ENCODE results near the gene AGO1.

DNA sequence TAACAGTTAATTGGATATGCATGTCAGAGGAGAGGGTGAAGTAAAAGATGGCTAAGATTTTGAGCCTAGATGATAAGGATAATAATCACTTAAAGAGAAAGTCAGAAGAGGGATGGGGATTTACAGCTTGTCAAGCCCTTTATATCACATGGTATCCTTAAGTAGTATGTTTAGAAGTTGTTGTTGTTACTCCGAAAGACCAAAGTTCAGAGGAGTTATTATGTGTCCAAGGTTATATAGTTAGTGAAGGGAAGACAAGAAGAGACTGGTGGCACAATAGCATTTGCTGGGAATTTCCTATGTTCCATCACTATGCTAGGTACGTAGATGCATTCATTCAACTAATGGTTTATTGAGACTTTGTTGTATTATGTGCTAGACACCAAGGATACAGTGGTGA is 30.8 kb upstream of the AGO1 start:
- TF ChIP-seq CTCF (IDR thresholded peaks at IDR 0.05 in 2 of 3, conservative IDR thresholded peaks at IDR 0.05 in 1 of 3; ENCODE audit: control insufficient read depth in 2 of 3, extremely low read depth in 1 of 3, insufficient read depth in 1 of 3, low read depth in 3 of 3, low read length in 3 of 3): no peak
- no peak for TF ChIP-seq POLR2A (IDR thresholded peaks at IDR 0.05; ENCODE audit: low read depth, low read length)
- no peak for TF ChIP-seq KDM1A (IDR thresholded peaks at IDR 0.05; ENCODE audit: borderline replicate concordance)
- no peak for TF ChIP-seq JUND (IDR thresholded peaks at IDR 0.05; ENCODE audit: low read depth, low read length)
- no peak for TF ChIP-seq RAD21 (IDR thresholded peaks at IDR 0.05; ENCODE audit: insufficient read depth, low read depth, low read length)
- TF ChIP-seq CREM (IDR thresholded peaks at IDR 0.05; ENCODE audit: low read depth): no peak
- TF ChIP-seq RFX5 (IDR thresholded peaks at IDR 0.05; ENCODE audit: low read depth, low read length): no peak
- TF ChIP-seq EED (IDR thresholded peaks at IDR 0.05; ENCODE audit: low read depth): no peak
- no peak for TF ChIP-seq MEF2A (IDR thresholded peaks at IDR 0.05; ENCODE audit: insufficient read depth, low read depth, low read length)
- TF ChIP-seq, protein P1, sequence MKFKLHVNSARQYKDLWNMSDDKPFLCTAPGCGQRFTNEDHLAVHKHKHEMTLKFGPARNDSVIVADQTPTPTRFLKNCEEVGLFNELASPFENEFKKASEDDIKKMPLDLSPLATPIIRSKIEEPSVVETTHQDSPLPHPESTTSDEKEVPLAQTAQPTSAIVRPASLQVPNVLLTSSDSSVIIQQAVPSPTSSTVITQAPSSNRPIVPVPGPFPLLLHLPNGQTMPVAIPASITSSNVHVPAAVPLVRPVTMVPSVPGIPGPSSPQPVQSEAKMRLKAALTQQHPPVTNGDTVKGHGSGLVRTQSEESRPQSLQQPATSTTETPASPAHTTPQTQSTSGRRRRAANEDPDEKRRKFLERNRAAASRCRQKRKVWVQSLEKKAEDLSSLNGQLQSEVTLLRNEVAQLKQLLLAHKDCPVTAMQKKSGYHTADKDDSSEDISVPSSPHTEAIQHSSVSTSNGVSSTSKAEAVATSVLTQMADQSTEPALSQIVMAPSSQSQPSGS (IDR thresholded peaks at IDR 0.05; ENCODE audit: low read length): no peak
- TF ChIP-seq TARDBP (IDR thresholded peaks at IDR 0.05; ENCODE audit: borderline replicate concordance): no peak
- no peak for TF ChIP-seq BACH1 (IDR thresholded peaks at IDR 0.05; ENCODE audit: borderline replicate concordance)
